Kasumi-1 (cell line): ENCODE results near the gene HGF.

Experiments used
- DNase-seq, 2 experiments: peaks; one replicate each; lab custom pipeline; 2025; lab: John Stamatoyannopoulos, UW

The HGF gene

GRCh38 chr7:81719865-81720264 is 50.0 kb downstream of the HGF start:
- no peak for DNase-seq

- peak in 1 of 2 experiments; percentile 6 for DNase-seq
These were observed 53.8 kb downstream of the HGF start for GRCh38 chr7:81715984-81716588.

GRCh38 chr7:81714306-81714705 is 55.5 kb downstream of the HGF start:
- DNase-seq, result no peak

GRCh38 chr7:81710751-81711150 is 59.1 kb downstream of the HGF start:
- DNase-seq, result no peak

GRCh38 chr7:81709836-81710235 is 60.0 kb downstream of the HGF start:
- DNase-seq, result no peak

GRCh38 chr7:81707966-81708365 is 61.9 kb downstream of the HGF start:
- DNase-seq, result no peak

GRCh38 chr7:81707196-81707595 is 62.7 kb downstream of the HGF start:
- no peak for DNase-seq

GRCh38 chr7:81705206-81705605 is 64.6 kb downstream of the HGF start:
- no peak for DNase-seq

- no peak for DNase-seq
These were observed 65.3 kb downstream of the HGF start for GRCh38 chr7:81704595-81704994.

GRCh38 chr7:81698965-81699364 is 70.9 kb downstream of the HGF start:
- no peak for DNase-seq

GRCh38 chr7:81694711-81695110 is 75.1 kb downstream of the HGF start:
- no peak for DNase-seq

GRCh38 chr7:81693894-81694293 is 76.0 kb downstream of the HGF start:
- DNase-seq, result no peak

- no peak for DNase-seq
These were observed 76.8 kb downstream of the HGF start for GRCh38 chr7:81693080-81693479.

GRCh38 chr7:81692146-81692905 is 77.5 kb downstream of the HGF start:
- no peak for DNase-seq

- DNase-seq, result no peak
These were observed 78.5 kb downstream of the HGF start for GRCh38 chr7:81691199-81691821.

GRCh38 chr7:81690688-81691087 is 79.2 kb downstream of the HGF start:
- no peak for DNase-seq

- no peak for DNase-seq
These were observed 79.6 kb downstream of the HGF start for GRCh38 chr7:81690251-81690650.

- no peak for DNase-seq
These were observed 81.0 kb downstream of the HGF start for GRCh38 chr7:81688622-81689411.

GRCh38 chr7:81687062-81687461 is 82.8 kb downstream of the HGF start:
- no peak for DNase-seq

GRCh38 chr7:81685270-81685868 is 84.5 kb downstream of the HGF start:
- DNase-seq, result no peak

GRCh38 chr7:81684514-81685269 is 85.2 kb downstream of the HGF start:
- DNase-seq, result peak; percentile 91 to 92
